Measurements from ENCODE around the gene EEPD1. TPM values are rescaled to one million over a fixed set of nuclear protein-coding genes. Genes with fewer than 3 reads are reported as not detected.
"Not testable (repeated sequence)": the region's sequence is repeated elsewhere in the genome, so short reads cannot be mapped to it uniquely, and the experiment has no call there.

The EEPD1 gene
- total RNA-seq, 2 donors from 2014 or later, result 8.2 to 10.0 TPM

DNA sequence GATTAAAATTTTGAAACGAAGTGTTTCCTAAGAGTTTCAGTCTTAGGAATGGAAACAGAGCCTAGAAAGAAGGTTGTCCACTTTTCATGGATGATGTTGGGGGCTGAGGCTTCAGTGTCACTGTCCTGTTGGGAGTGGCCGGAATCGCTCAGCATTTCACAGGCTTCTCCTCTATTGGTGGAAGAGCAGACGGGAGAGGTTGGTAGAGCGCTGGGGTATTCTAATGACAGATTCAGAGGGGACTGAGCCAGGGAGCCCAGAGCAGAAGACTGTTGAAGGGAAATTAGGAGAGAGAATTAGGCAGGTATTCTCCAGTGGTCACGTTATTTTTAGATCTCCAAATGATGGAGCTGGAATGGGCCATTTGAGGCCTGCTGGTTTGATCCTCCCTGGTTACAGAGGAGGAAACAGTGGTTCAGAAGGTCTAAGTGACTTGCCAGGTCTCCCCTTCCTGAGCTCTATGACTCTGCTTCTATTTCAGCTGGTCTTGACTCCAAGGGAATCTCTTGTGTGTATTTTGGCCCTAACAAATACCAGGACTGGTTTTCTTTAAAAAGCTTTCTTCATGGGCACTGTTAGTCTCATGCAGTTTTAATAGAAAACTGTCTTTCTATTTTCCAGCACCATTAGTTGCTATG lies 35.7 kb upstream of the EEPD1 start:
- Histone ChIP-seq H3K4me1 (peaks cover 9% of the 10 kb centered on the region), H3K36me3 (no peaks in the 10 kb centered on the region), H3K27ac (no peak overlapping the region), H3K27me3 (no peaks in the 10 kb centered on the region), H3K9me3 (no peaks in the 10 kb centered on the region), H3K9ac (ENCODE audit: low read depth in 2 of 2, low read length in 2 of 2) (no peak overlapping the region), H3K4me3 (no peak overlapping the region)
- DNase-seq, result no peak
- TF ChIP-seq, protein P1, sequence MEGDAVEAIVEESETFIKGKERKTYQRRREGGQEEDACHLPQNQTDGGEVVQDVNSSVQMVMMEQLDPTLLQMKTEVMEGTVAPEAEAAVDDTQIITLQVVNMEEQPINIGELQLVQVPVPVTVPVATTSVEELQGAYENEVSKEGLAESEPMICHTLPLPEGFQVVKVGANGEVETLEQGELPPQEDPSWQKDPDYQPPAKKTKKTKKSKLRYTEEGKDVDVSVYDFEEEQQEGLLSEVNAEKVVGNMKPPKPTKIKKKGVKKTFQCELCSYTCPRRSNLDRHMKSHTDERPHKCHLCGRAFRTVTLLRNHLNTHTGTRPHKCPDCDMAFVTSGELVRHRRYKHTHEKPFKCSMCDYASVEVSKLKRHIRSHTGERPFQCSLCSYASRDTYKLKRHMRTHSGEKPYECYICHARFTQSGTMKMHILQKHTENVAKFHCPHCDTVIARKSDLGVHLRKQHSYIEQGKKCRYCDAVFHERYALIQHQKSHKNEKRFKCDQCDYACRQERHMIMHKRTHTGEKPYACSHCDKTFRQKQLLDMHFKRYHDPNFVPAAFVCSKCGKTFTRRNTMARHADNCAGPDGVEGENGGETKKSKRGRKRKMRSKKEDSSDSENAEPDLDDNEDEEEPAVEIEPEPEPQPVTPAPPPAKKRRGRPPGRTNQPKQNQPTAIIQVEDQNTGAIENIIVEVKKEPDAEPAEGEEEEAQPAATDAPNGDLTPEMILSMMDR (IDR thresholded peaks at IDR 0.05), result no peak
- intact Hi-C loops (cut with DNase I), result no loop called here

- intact Hi-C loops (cut with DNase I), result no loop called here
- no peak overlapping the region for H3K4me3 ChIP-seq
- no peaks in the 10 kb centered on the region for H3K27me3 ChIP-seq
- no peaks in the 10 kb centered on the region for H3K36me3 ChIP-seq
- DNase-seq, result no peak
- no peak overlapping the region for H3K9ac ChIP-seq (ENCODE audit: low read depth in 2 of 2, low read length in 2 of 2)
- H3K27ac ChIP-seq, result no peak overlapping the region
- TF ChIP-seq, protein P1 (IDR thresholded peaks at IDR 0.05), result no peak
- peaks cover 9% of the 10 kb centered on the region for H3K4me1 ChIP-seq
- no peaks in the 10 kb centered on the region for H3K9me3 ChIP-seq
Observed at GRCh38 chr7:36118344-36118743, 34.7 kb upstream of the EEPD1 start.

DNA sequence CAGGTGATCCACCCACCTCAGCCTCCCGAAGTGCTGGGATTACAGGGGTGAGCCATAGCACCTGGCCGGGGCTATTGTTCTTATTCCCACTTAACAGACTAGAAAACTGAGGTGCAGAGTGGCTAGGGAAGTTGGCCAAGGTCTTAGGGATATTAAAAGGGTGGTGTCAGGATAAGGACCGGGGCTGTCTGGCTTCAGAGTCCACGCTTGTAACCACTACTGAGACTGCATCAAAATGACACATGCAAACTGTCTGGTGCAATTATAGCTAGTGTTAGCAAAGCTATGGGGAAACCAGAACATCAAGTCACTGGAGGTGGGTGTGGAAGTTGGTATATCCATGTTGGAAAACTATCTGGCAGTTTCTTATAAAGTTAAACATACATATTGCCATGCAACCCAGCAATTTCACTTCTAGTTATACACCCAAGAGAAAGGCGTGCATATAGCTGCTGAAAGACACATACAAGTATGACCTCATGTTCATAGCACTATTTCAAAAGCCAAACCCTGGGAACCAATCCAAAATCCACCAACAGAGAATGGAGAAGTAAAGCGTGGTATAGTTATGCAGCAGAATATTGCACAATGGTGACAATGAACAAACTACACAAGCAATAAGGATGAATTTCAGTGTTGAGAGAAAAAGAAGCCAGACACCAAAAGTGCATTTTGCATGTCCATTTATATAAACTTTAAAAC lies 33.9 kb upstream of the EEPD1 start:
- peak; percentile 69 for DNase-seq
- Histone ChIP-seq H3K9ac (ENCODE audit: low read depth in 2 of 2, low read length in 2 of 2) (no peak overlapping the region), H3K9me3 (no peaks in the 10 kb centered on the region), H3K27ac (peak overlapping the region; percentile 43), H3K36me3 (no peaks in the 10 kb centered on the region), H3K4me3 (no peak overlapping the region), H3K27me3 (no peaks in the 10 kb centered on the region), H3K4me1 (peaks cover 9% of the 10 kb centered on the region)
- TF ChIP-seq, protein P1 (IDR thresholded peaks at IDR 0.05), result no peak
- intact Hi-C loops (cut with DNase I), result no loop called here

- not testable (repeated sequence) for DNase-seq; H3K9ac ChIP-seq (ENCODE audit: low read depth in 2 of 2, low read length in 2 of 2); H3K27me3 ChIP-seq
Observed at GRCh38 chr7:36119983-36120646, 32.9 kb upstream of the EEPD1 start.

GRCh38 chr7:36125630-36126029 lies 27.4 kb upstream of the EEPD1 start:
- not testable (repeated sequence) for H3K9me3 ChIP-seq; H3K27ac ChIP-seq; H3K9ac ChIP-seq (ENCODE audit: low read depth in 2 of 2, low read length in 2 of 2); H3K36me3 ChIP-seq; H3K4me1 ChIP-seq; H3K27me3 ChIP-seq; H3K4me3 ChIP-seq; DNase-seq
- intact Hi-C loops (cut with DNase I), result loop anchor here (5.0 kb wide), 1 partner anchor 167 kb away; no protein-coding TSS in a partner anchor

More at GRCh38 chr7:36119983-36120646, 32.9 kb upstream of the EEPD1 start:
- H3K4me1 ChIP-seq; H3K4me3 ChIP-seq; H3K27ac ChIP-seq; H3K36me3 ChIP-seq; intact Hi-C loops (cut with DNase I); H3K9me3 ChIP-seq: not testable (repeated sequence)

DNA sequence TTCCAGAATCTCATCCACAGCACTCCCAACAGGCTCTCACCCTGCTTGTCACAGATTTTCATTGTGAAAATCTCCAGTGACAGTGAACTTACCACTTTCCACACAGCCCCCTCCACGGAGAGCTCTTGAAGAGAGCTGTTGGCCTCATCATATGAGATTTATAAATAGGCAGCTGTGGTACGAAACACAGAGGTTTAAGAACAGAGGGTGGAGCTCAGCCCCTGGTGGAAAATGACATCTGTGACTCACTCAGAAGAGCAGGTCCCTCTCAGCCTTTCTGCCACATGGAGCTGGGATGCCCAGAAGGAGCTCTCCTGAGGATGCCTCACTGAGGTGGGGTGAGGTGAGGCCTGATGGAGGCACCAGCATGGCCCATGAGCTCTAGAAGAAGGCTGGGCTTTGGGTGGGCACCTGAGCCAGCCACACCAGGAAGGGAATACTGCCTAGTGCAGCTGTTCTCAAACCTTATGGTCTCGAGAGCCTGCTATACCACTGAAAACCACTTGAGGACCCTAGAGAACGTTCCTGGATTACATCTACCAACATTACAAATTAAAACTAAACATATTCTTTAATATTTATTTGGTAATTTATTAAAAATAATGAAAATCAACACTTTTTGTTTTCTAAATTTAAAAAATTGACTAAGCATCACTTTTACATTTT lies 25.8 kb upstream of the EEPD1 start:
- intact Hi-C loops (cut with DNase I), result loop anchor here (5.0 kb wide), 1 partner anchor 165 kb away; no protein-coding TSS in a partner anchor
- no peaks in the 10 kb centered on the region for H3K36me3 ChIP-seq
- H3K9me3 ChIP-seq, result no peaks in the 10 kb centered on the region
- H3K9ac ChIP-seq (ENCODE audit: low read depth in 2 of 2, low read length in 2 of 2), result no peak overlapping the region
- H3K27me3 ChIP-seq, result no peaks in the 10 kb centered on the region
- H3K4me1 ChIP-seq, result no peaks in the 10 kb centered on the region
- no peak for DNase-seq
- TF ChIP-seq, protein P1 (IDR thresholded peaks at IDR 0.05), result peak; percentile 35
- H3K4me3 ChIP-seq, result no peak overlapping the region
- H3K27ac ChIP-seq, result no peak overlapping the region
